ENCODE data around the gene CYP2F1.
"Not testable (repeated sequence)": the region's sequence is repeated elsewhere in the genome, so short reads cannot be mapped to it uniquely, and the experiment has no call there.

Gene CYP2F1

DNA sequence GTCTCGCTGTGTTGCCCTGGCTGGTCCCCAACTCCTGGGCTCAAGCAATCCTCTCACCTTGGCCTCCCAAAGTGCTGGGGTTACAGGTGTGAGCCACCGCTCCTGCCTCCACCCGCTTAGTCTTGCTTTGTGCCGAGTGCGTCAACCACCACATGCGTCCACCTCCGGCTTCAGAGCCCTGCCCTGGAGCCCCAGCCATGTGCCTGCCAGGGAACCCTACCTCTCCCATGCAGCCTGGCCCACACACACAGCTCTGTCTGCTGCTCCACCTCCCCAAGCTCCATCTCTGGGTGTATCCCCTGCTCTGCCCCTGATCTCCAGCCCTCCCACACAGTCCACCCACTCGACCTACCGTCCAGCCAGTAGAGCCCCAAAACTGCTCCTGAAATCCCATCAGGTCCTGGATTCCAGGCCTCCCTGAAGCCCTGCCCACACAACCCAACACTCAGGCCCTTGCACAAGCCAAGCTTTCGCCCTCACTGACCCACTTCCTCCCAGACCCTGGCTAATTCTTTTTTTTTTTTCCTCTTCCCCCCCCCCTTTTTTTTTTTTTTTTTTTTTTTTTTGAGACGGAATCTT lies 9.6 kb downstream of the CYP2F1 start:
- Histone ChIP-seq H3K9me3 (ENCODE audit: control insufficient read depth, low read length) (no peaks in the 10 kb centered on the region), H3K27me3 (ENCODE audit: control insufficient read depth, insufficient read depth, low read length) (no peaks in the 10 kb centered on the region), H3K9ac (no peak overlapping the region), H3K36me3 (ENCODE audit: control insufficient read depth, insufficient read depth, low read length) (no peaks in the 10 kb centered on the region), H3K4me1 (no peaks in the 10 kb centered on the region), H3K4me3 (ENCODE audit: low read depth, low read length) (no peak overlapping the region), H3K4me2 (ENCODE audit: low read length) (no peak overlapping the region), H3K27ac (no peak overlapping the region), H3K79me2 (no peaks in the 10 kb centered on the region), H2AFZ (no peak overlapping the region)
- TF ChIP-seq, protein P1, sequence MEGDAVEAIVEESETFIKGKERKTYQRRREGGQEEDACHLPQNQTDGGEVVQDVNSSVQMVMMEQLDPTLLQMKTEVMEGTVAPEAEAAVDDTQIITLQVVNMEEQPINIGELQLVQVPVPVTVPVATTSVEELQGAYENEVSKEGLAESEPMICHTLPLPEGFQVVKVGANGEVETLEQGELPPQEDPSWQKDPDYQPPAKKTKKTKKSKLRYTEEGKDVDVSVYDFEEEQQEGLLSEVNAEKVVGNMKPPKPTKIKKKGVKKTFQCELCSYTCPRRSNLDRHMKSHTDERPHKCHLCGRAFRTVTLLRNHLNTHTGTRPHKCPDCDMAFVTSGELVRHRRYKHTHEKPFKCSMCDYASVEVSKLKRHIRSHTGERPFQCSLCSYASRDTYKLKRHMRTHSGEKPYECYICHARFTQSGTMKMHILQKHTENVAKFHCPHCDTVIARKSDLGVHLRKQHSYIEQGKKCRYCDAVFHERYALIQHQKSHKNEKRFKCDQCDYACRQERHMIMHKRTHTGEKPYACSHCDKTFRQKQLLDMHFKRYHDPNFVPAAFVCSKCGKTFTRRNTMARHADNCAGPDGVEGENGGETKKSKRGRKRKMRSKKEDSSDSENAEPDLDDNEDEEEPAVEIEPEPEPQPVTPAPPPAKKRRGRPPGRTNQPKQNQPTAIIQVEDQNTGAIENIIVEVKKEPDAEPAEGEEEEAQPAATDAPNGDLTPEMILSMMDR (IDR thresholded peaks at IDR 0.05), result no peak

DNA sequence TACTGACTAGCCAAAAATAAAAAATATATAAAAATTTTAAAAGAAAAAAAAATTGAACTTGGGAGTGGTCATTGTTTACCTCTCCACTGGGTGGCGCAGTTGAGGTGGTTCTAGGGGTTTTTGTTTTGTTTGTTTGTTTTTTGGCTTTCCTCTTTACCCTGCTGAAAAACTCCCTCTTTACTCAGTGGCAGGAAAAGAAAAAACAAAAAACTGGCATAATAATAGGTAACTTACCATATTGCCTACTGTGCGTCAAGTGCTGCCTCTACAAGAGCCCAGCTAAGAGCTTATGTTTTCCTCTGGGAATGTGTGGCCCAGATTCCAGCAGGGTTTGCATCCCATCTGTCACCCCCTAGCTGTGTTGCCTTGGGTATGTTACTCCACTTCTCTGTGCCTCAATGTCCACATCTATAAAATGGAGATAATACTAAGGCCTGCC lies 12.6 kb downstream of the CYP2F1 start:
- not testable (repeated sequence) for H3K4me2 ChIP-seq (ENCODE audit: low read length); H3K79me2 ChIP-seq; H3K9me3 ChIP-seq (ENCODE audit: control insufficient read depth, low read length); H3K4me3 ChIP-seq (ENCODE audit: low read depth, low read length); H3K4me1 ChIP-seq; H2AFZ ChIP-seq; H3K27ac ChIP-seq; H3K9ac ChIP-seq; H3K27me3 ChIP-seq (ENCODE audit: control insufficient read depth, insufficient read depth, low read length); H3K36me3 ChIP-seq (ENCODE audit: control insufficient read depth, insufficient read depth, low read length)
- TF ChIP-seq, protein P1 (IDR thresholded peaks at IDR 0.05), result peak; percentile 55

DNA sequence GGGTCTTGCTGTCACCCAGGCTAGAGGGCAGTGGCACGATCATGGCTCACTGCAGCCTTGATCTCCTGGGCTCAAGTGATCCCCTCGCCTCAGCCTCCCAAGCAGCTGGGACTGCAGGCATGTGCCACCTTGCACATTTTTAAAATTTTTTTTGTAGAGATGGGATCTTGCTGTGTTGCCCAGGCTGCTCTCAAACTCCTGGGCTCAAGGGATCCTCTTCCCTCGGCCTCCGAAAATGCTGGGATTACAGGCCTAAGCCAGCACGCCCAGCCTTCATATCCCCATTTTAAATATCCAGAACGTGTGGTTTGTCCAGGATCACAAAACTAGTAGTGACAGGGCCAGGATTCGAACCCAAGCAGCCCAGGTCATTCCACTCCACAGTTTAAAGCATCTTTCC lies 13.1 kb downstream of the CYP2F1 start:
- H2AFZ ChIP-seq; H3K4me1 ChIP-seq; H3K36me3 ChIP-seq (ENCODE audit: control insufficient read depth, insufficient read depth, low read length); H3K9ac ChIP-seq; H3K79me2 ChIP-seq; H3K4me3 ChIP-seq (ENCODE audit: low read depth, low read length); H3K27me3 ChIP-seq (ENCODE audit: control insufficient read depth, insufficient read depth, low read length); H3K27ac ChIP-seq; H3K4me2 ChIP-seq (ENCODE audit: low read length); H3K9me3 ChIP-seq (ENCODE audit: control insufficient read depth, low read length): not testable (repeated sequence)

DNA sequence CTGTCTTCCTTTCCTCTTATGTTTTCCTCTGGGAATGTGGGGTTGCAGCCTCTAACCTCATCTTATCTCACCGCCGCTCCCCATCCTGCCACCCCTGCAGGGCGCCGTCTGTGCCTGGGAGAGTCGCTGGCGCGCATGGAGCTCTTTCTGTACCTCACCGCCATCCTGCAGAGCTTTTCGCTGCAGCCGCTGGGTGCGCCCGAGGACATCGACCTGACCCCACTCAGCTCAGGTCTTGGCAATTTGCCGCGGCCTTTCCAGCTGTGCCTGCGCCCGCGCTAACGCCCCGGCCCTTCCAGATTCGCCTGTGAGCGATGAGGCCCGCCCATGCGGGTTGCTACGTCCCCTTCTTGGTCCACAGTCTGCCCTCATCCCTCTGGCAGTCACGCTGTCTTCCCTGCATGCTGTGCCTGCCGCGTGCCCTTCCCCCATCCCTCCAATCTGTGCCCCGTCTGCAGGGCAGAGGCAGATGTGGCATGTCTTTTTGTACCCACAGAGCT lies 13.6 kb downstream of the CYP2F1 start:
- H3K79me2 ChIP-seq; H3K9me3 ChIP-seq (ENCODE audit: control insufficient read depth, low read length); H3K4me1 ChIP-seq; H3K36me3 ChIP-seq (ENCODE audit: control insufficient read depth, insufficient read depth, low read length); H3K4me3 ChIP-seq (ENCODE audit: low read depth, low read length); H3K27me3 ChIP-seq (ENCODE audit: control insufficient read depth, insufficient read depth, low read length); H3K27ac ChIP-seq; H3K9ac ChIP-seq: not testable (repeated sequence)
- H2AFZ ChIP-seq, result peak overlapping the region; percentile 45
- peak overlapping the region; percentile 53 for H3K4me2 ChIP-seq (ENCODE audit: low read length)
- TF ChIP-seq, protein P1 (IDR thresholded peaks at IDR 0.05), result peak; percentile 33

DNA sequence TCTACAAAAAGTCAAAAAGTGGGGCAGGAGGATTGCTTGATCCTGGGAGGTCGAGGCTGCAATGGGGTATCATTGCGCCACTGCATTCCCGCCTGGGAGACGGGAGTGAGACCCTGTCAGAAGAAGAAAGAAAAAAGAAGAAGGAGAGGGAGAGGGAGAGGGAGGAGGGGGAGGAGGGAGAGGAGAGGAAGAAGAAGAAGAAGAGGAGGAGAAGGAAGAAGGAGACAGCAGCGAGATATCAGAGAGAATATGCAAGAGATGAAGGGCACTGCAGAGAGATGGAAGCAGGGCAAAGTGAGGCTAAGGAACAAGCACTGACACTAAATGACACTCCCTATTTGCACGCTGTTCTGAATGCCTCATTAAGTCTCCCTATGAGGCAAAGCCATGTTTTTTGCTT lies 14.5 kb downstream of the CYP2F1 start:
- no peak overlapping the region for H3K4me3 ChIP-seq (ENCODE audit: low read depth, low read length)
- H3K4me1 ChIP-seq, result no peaks in the 10 kb centered on the region

More for the DNA sequence above, 14.5 kb downstream of the CYP2F1 start:
- H3K79me2 ChIP-seq, result no peaks in the 10 kb centered on the region
- H3K4me2 ChIP-seq (ENCODE audit: low read length), result no peak overlapping the region
- no peak overlapping the region for H2AFZ ChIP-seq
- H3K36me3 ChIP-seq (ENCODE audit: control insufficient read depth, insufficient read depth, low read length), result no peaks in the 10 kb centered on the region
- no peak overlapping the region for H3K9ac ChIP-seq
- H3K27ac ChIP-seq, result no peak overlapping the region
- no peaks in the 10 kb centered on the region for H3K9me3 ChIP-seq (ENCODE audit: control insufficient read depth, low read length)
- TF ChIP-seq, protein P1 (IDR thresholded peaks at IDR 0.05), result no peak
- H3K27me3 ChIP-seq (ENCODE audit: control insufficient read depth, insufficient read depth, low read length), result no peaks in the 10 kb centered on the region
